Epithelial cell of proximal tubule (primary cell): ENCODE results near the gene COMMD1. TPM values are rescaled to one million over a fixed set of nuclear protein-coding genes. Genes with fewer than 3 reads are reported as not detected.
"Not testable (repeated sequence)": the region's sequence is repeated elsewhere in the genome, so short reads cannot be mapped to it uniquely, and the experiment has no call there.

Experiments
- DNase-seq: peaks from one replicate; pipeline ENCODE4 v3.0.0-alpha.2; 2011; ENCODE audit warnings: low read depth
- H3K4me3 ChIP-seq: 2 replicates; pipeline ENCODE4 v1.5.1; 2011; ENCODE audit warnings: low read depth, mild to moderate bottlenecking, low read length
- total RNA-seq: library from RNA; depleted of rRNA; stranded (reverse); fragments of >200 nt; gene quantifications from 2 replicates; pipeline ENCODE4 v1.2.3, GENCODE V29; 2015
- TF ChIP-seq, protein P1 (sequence below): conservative IDR thresholded peaks from 2 replicates; pipeline ENCODE4 v1.5.1; 2012; ENCODE audit warnings: low read depth, mild to moderate bottlenecking, low read length

COMMD1 gene
- total RNA-seq, 1 donor from 2014 or later = 37.4 TPM

DNA sequence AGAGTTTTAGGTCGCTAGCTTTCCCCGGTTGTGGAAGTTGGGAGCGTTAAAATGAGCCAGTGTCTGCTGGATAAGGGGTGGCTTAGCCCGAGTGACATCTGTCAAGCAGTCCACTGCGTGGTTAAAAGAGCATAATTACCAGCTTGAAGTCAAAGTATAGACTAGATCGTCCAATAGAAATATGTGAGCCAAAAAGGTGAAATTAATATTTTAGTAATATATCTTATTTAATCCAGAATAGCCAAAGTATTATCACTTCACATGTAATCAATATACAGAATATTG, 654 bp downstream of the COMMD1 start:
- DNase-seq = no peak
- TF ChIP-seq, protein P1, sequence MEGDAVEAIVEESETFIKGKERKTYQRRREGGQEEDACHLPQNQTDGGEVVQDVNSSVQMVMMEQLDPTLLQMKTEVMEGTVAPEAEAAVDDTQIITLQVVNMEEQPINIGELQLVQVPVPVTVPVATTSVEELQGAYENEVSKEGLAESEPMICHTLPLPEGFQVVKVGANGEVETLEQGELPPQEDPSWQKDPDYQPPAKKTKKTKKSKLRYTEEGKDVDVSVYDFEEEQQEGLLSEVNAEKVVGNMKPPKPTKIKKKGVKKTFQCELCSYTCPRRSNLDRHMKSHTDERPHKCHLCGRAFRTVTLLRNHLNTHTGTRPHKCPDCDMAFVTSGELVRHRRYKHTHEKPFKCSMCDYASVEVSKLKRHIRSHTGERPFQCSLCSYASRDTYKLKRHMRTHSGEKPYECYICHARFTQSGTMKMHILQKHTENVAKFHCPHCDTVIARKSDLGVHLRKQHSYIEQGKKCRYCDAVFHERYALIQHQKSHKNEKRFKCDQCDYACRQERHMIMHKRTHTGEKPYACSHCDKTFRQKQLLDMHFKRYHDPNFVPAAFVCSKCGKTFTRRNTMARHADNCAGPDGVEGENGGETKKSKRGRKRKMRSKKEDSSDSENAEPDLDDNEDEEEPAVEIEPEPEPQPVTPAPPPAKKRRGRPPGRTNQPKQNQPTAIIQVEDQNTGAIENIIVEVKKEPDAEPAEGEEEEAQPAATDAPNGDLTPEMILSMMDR = no peak
- peak overlapping the region; percentile 82 for H3K4me3 ChIP-seq

DNA sequence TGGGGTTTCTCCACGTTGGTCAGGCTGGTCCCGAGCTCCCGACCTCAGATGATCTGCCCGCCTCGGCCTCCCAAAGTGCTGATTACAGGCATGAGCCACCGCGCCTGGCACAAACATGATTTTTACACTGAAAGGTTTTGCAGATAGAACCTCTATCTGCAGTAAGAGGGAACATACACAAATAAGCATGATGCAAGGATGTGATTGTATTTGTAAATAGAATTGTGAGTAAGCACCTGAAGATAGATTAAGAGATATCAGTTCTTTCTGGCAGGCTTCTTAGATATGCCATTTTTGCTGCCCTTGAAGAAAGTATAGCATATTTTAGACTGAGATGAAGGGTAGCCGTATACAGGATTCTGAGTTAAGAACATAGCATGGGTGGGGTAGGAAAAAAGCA, 3.6 kb downstream of the COMMD1 start:
- no peak overlapping the region for H3K4me3 ChIP-seq

DNA sequence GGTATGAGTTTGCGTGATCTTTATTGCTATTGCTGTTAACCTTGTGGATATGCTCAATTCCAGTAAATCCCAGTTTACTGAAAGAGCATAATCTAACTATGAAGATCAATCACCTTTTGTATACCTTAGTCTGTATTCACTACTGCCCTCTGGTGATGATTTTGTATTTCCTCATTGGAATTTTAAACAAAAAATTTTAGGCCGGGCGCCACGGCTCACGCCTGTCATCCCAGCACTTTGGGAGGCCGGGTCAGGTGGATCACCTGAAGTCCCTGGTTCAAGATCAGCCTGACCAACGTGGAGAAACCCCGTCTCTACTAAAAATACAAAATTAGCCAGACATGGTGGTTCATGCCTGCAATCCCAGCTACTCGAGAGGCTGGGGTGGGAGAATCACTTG, 5.1 kb downstream of the COMMD1 start:
- H3K4me3 ChIP-seq = no peak overlapping the region
- TF ChIP-seq, protein P1 = peak; percentile 48
- DNase-seq = no peak

More for the DNA sequence above, 3.6 kb downstream of the COMMD1 start:
- TF ChIP-seq, protein P1 = no peak
- DNase-seq = no peak

- DNase-seq = no peak
- TF ChIP-seq, protein P1 = peak; percentile 44
- no peak overlapping the region for H3K4me3 ChIP-seq
Measured at GRCh38 chr2:61911510-61911909, 6.0 kb downstream of the COMMD1 start.

- DNase-seq, H3K4me3 ChIP-seq: not testable (repeated sequence)
Measured at GRCh38 chr2:61914794-61915193, 9.3 kb downstream of the COMMD1 start.

- H3K4me3 ChIP-seq = no peak overlapping the region
- TF ChIP-seq, protein P1 = no peak
- DNase-seq = no peak
Measured at GRCh38 chr2:61920548-61920947, 15.1 kb downstream of the COMMD1 start.

GRCh38 chr2:61922714-61923113, 17.2 kb downstream of the COMMD1 start:
- DNase-seq = no peak
- TF ChIP-seq, protein P1 = no peak
- H3K4me3 ChIP-seq = no peak overlapping the region
